Sigmoid colon (tissue), 7 donors: ENCODE results near the gene XYLT1. TPM values are rescaled to one million over a fixed set of nuclear protein-coding genes. Genes with fewer than 3 reads are reported as not detected.
A peak's percentile ranks its signal among the peaks of the same experiment; 100 is the strongest.

ENCODE experiments used
- DNase-seq: peaks from one replicate; pipeline ENCODE4 v3.0.0-alpha.2; 2019
- H3K27ac ChIP-seq, 4 donors: fragments of 200-600 bp; sonication (generic); one replicate each; pipeline ENCODE4 v1.5.1; 2016 to 2019; ENCODE audit warnings: mild to moderate bottlenecking in 1 of 4
- H3K27me3 ChIP-seq, 3 donors: fragments of 200-600 bp; sonication (generic); one replicate each; pipeline ENCODE4 v1.5.1; 2019; ENCODE audit warnings: mild to moderate bottlenecking in 1 of 3
- H3K36me3 ChIP-seq, 4 donors: fragments of 200-600 bp; sonication (generic); one replicate each; pipeline ENCODE4 v1.5.1; 2016 to 2019
- H3K4me1 ChIP-seq, 4 donors: fragments of 200-600 bp; sonication (generic); one replicate each; pipeline ENCODE4 v1.5.1; 2017 to 2019
- H3K4me3 ChIP-seq, 4 donors: fragments of 200-600 bp; sonication (generic); one replicate each; pipeline ENCODE4 v1.5.1; 2017 to 2019; ENCODE audit warnings: mild to moderate bottlenecking in 2 of 4, moderate library complexity in 1 of 4
- H3K9me3 ChIP-seq, 4 donors: fragments of 200-600 bp in 3 of 4; sonication (generic) in 3 of 4; one replicate each; pipeline versions ENCODE4 v1.5.1 to v1.6.1; 2013 to 2019
- EP300 ChIP-seq, 4 donors: sonication (generic); formaldehyde crosslinking; IDR thresholded peaks; one replicate each; pipeline ENCODE4 v1.6.1; 2017; ENCODE audit warnings: antibody characterized with exemption in 4 of 4
- POLR2A ChIP-seq, 2 donors: fragments of 450-650 bp; IDR thresholded peaks; one replicate each; pipeline ENCODE4 v1.6.1; 2016; ENCODE audit warnings: antibody characterized with exemption in 2 of 2, mild to moderate bottlenecking in 2 of 2, moderate library complexity in 2 of 2
- POLR2AphosphoS5 ChIP-seq, 4 donors: sonication (generic); formaldehyde crosslinking; IDR thresholded peaks; one replicate each; pipeline ENCODE4 v1.6.1; 2017; ENCODE audit warnings: antibody characterized with exemption in 4 of 4
- WGBS, 2 donors: extraction: QIAGEN DNeasy Blood & Tissue Kit; methylation state at CpG; one replicate each; pipeline ENCODE4 v1.1.7; 2013; 5-methylcytosine and 5-hydroxymethylcytosine counted together
- intact Hi-C: fragments of 100-400 bp; cut with DNase I; formaldehyde crosslinking; loops from one replicate; pipeline ENCODE4 v1.15.1; 2023
- polyA plus RNA-seq, 3 donors: library from polyadenylated mRNA; stranded (reverse); fragments of 200-250 nt; gene quantifications; one replicate each; pipeline ENCODE4 v1.2.3, GENCODE V29; 2013
- total RNA-seq, 4 donors: library from RNA; depleted of rRNA; stranded (reverse); fragments of >200 nt; gene quantifications; one replicate each; pipeline ENCODE4 v1.1.0, GENCODE V29; 2016
- TF ChIP-seq, protein P1 (sequence below), 4 experiments: fragments of 450-650 bp in 3 of 4; fragments of 200-600 bp in 1 of 4; IDR thresholded peaks; one replicate each; pipeline ENCODE4 v1.5.1; 2016 to 2019; ENCODE audit warnings: antibody characterized with exemption in 4 of 4, mild to moderate bottlenecking in 3 of 4, moderate library complexity in 2 of 4
- donor health status: healthy with polysubstance abuse.
- donor health status: Bipolar disorder and iron deficiency.
- donor health status: healthy.

The XYLT1 gene
- total and polyA plus RNA-seq, 7 donors, result 0.60 to 33.2 (median 23.0) TPM

DNA sequence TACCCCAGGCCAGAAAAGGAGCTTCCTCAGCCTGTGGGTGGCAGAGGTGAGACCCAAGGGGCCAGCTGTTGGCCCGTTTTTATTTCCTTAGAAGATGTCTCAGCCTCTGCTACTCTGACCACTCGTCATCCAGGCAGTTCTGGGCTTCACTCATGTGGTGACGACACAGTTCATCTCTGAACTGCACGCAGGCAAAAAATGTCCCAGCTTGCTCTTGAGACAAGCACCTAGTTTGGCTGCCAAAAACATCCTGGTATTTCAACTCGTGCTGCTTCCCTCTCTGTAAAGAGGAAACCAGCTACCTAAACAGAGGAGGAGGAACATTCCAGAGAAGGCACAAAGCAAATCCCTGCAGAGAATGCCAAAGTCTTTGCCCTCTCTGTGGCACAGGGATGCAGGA is 125.7 kb downstream of the XYLT1 start:
- H3K4me3 ChIP-seq, result no peak overlapping the region
- TF ChIP-seq, protein P1, sequence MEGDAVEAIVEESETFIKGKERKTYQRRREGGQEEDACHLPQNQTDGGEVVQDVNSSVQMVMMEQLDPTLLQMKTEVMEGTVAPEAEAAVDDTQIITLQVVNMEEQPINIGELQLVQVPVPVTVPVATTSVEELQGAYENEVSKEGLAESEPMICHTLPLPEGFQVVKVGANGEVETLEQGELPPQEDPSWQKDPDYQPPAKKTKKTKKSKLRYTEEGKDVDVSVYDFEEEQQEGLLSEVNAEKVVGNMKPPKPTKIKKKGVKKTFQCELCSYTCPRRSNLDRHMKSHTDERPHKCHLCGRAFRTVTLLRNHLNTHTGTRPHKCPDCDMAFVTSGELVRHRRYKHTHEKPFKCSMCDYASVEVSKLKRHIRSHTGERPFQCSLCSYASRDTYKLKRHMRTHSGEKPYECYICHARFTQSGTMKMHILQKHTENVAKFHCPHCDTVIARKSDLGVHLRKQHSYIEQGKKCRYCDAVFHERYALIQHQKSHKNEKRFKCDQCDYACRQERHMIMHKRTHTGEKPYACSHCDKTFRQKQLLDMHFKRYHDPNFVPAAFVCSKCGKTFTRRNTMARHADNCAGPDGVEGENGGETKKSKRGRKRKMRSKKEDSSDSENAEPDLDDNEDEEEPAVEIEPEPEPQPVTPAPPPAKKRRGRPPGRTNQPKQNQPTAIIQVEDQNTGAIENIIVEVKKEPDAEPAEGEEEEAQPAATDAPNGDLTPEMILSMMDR (IDR thresholded peaks at IDR 0.05), result no peak
- TF ChIP-seq EP300 (IDR thresholded peaks at IDR 0.05) (peak; percentile 82 to 99 (median 88)), POLR2AphosphoS5 (IDR thresholded peaks at IDR 0.05) (peak; percentile 63 to 91 (median 76))
- H3K36me3 ChIP-seq, result no peaks in the 10 kb centered on the region
- intact Hi-C loops, result loop anchor here (2.0 to 5.0 kb wide), 2 partner anchors 37 to 122 kb away; no protein-coding TSS in a partner anchor
- no peaks in the 10 kb centered on the region for H3K27me3 ChIP-seq
- peak; percentile 96 for DNase-seq
- H3K27ac ChIP-seq, result peak overlapping the region; percentile 82 to 92 (median 88)
- H3K9me3 ChIP-seq, result no peaks in the 10 kb centered on the region
- peaks cover 0 to 78% (median 75%) of the 10 kb centered on the region in 4 donors for H3K4me1 ChIP-seq
- 40 to 75% methylated on average over 5 of the region's 5 CpGs for WGBS, 2 donors

DNA sequence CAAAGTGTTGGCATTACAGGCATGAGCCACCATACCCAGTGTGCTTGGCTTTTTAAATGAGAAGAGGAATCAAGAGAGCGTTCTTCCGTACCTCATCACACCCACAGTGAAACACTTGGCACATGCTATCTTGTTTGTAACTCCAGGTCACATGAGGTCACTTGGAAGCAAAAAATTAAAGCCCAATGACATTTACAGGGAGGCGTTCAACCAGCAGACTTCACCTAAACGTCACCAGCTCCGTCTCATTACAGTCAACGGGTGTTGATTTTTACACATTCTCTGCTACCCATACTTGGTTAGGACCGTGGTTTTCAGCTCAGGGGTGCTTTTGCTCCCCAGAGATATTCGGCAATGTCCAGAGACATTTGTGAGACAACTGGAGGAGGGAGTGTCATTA is 127.0 kb downstream of the XYLT1 start:
- intact Hi-C loops, result loop anchor here (2.0 kb wide), 1 partner anchor 123 kb away; no protein-coding TSS in a partner anchor
- H3K9me3 ChIP-seq, result no peaks in the 10 kb centered on the region
- peaks cover 0 to 79% (median 76%) of the 10 kb centered on the region in 4 donors for H3K4me1 ChIP-seq
- no peaks in the 10 kb centered on the region for H3K27me3 ChIP-seq
- TF ChIP-seq POLR2A (IDR thresholded peaks at IDR 0.05), result no peak
- peak; percentile 68 to 85 (median 76) for TF ChIP-seq POLR2AphosphoS5 (IDR thresholded peaks at IDR 0.05)
- peak; percentile 91 to 97 (median 94) for TF ChIP-seq EP300 (IDR thresholded peaks at IDR 0.05)
- H3K4me3 ChIP-seq, result no peak overlapping the region
- 38 to 47% methylated on average over 8 of the region's 8 CpGs for WGBS, 2 donors
- peak; percentile 81 for DNase-seq
- H3K27ac ChIP-seq, result peak overlapping the region; percentile 82 to 92 (median 88)
- no peaks in the 10 kb centered on the region for H3K36me3 ChIP-seq

DNA sequence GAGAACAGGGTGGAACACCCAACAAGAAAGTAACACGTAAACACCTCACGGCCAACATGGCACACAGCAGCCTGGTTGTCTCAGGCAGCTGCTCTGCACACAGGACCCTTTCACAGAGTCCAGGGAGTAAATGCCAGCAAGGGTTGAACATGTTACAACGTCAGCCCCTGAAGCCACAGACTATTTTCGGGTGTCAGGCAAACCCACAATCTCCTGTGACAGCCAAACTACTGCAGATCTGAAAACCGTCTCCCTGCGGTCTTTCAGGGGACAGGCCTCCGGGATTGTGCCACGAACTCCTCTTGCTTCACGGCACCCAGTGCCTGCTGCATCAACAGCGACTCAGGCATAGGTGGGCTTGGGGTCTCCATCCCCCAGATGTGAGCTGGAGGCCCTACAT is 127.7 kb downstream of the XYLT1 start:
- intact Hi-C loops, result no loop called here
- H3K36me3 ChIP-seq, result no peaks in the 10 kb centered on the region
- no peak for DNase-seq
- H3K27me3 ChIP-seq, result no peaks in the 10 kb centered on the region
- TF ChIP-seq, protein P1 (IDR thresholded peaks at IDR 0.05), result no peak
- no peak for TF ChIP-seq POLR2AphosphoS5 (IDR thresholded peaks at IDR 0.05)
- TF ChIP-seq EP300 (IDR thresholded peaks at IDR 0.05), result no peak
- no peak for TF ChIP-seq POLR2A (IDR thresholded peaks at IDR 0.05)
- H3K9me3 ChIP-seq, result no peaks in the 10 kb centered on the region
- 52 to 82% methylated on average over 10 of the region's 10 CpGs for WGBS, 2 donors
- H3K4me1 ChIP-seq, result peaks cover 0 to 77% (median 74%) of the 10 kb centered on the region in 4 donors
- H3K4me3 ChIP-seq, result no peak overlapping the region
- H3K27ac ChIP-seq, result peak overlapping the region; percentile 82 to 92 (median 88)

DNA sequence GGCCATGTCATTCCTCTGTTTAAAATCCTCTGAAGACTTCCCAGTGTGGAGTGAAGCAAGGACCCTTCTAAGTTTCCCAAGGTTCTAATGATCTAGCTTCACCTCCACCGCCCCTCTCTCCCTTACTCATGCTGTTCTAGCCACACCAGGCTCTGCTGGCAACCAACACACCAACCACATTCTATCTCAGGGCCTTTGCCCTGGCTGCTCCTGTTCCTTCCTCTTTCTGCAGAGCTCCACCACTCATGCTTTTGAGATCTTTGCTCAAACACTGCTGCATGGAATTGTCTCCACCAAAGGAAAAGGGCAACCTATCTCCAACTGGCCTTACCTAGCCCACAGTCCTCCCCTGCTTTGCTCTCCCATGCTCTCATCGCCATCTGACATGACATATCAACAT is 128.7 kb downstream of the XYLT1 start:
- Histone ChIP-seq H3K27ac (peak overlapping the region; percentile 80 to 92 (median 88)), H3K9me3 (no peaks in the 10 kb centered on the region), H3K27me3 (no peaks in the 10 kb centered on the region), H3K4me3 (no peak overlapping the region), H3K4me1 (peaks cover 0 to 67% (median 64%) of the 10 kb centered on the region in 4 donors), H3K36me3 (no peaks in the 10 kb centered on the region)
- intact Hi-C loops, result loop anchor here (1.0 kb wide), 1 partner anchor 29 kb away; no protein-coding TSS in a partner anchor
- no peak for DNase-seq
- TF ChIP-seq POLR2A (IDR thresholded peaks at IDR 0.05), result no peak
- TF ChIP-seq EP300 (IDR thresholded peaks at IDR 0.05), result no peak
- no peak for TF ChIP-seq POLR2AphosphoS5 (IDR thresholded peaks at IDR 0.05)
- TF ChIP-seq, protein P1 (IDR thresholded peaks at IDR 0.05), result no peak
- WGBS, 2 donors, result 74 to 92% methylated on average over 2 of the region's 2 CpGs

DNA sequence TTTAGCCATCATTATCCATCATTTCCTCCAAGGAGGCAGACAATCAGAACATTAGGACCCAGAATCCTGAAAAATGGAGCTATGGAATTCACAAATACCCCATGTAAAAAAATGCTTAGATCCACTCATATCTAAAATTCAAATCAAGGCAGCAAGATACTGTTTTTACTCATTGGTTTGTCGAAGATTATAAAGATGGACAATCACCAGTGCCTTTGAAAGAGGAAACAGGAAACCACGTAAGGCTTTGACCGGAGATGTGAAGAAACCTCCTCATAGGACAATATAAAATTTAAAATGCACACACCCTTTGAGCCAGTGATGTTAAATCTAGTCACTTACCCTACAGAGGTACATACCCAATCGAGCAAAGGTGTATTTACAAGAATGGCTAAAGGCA is 130.0 kb downstream of the XYLT1 start:
- no peaks in the 10 kb centered on the region for H3K9me3 ChIP-seq
- no peak for DNase-seq
- no peak overlapping the region for H3K4me3 ChIP-seq
- H3K27ac ChIP-seq, result peak overlapping the region; percentile 80 to 92 (median 88)
- WGBS, 2 donors, result 51 to 79% methylated on average over 4 of the region's 4 CpGs
- no peaks in the 10 kb centered on the region for H3K36me3 ChIP-seq
- intact Hi-C loops, result no loop called here
- H3K27me3 ChIP-seq, result no peaks in the 10 kb centered on the region
- peaks cover 0 to 67% (median 60%) of the 10 kb centered on the region in 4 donors for H3K4me1 ChIP-seq
- TF ChIP-seq POLR2A (IDR thresholded peaks at IDR 0.05) (no peak), POLR2AphosphoS5 (IDR thresholded peaks at IDR 0.05) (no peak), EP300 (IDR thresholded peaks at IDR 0.05) (no peak)
- TF ChIP-seq, protein P1 (IDR thresholded peaks at IDR 0.05), result no peak
